GM21367 (cell line): ENCODE results near the gene TRIM29.

ENCODE experiments used
- ATAC-seq: cut with Tn5 transposase; IDR thresholded peaks from one replicate; pipeline ENCODE4 v1.9.1; 2021; ENCODE audit not compliant: unreplicated experiment

Gene TRIM29

DNA sequence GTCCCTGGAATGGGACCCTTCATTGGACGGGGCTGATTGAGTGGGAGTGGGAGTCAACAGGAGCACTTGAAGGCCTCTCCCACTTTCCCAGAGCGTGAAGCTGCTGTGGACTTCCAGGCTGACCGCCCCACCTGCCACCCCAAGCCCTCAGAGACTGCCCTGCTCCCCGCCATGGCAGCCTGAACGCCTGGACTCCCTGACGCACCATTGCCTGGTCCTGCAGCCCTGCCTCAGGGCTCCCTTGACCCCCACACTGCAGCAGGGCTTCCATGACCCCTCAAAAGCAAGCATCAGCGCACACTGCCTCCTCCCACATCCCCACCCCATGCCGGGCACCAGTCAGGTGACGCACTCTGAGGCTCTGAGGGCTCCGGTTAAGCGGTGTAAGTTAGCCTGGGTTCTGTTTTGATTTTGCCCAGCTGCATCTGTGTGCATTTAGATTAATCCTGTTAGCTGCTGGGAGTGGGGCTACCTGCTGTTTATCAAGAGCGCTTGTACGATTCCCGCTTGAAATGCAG, 39.4 kb downstream of the TRIM29 start:
- ATAC-seq = no peak

GRCh38 chr11:120097721-120098385, 40.1 kb downstream of the TRIM29 start:
- ATAC-seq = no peak

GRCh38 chr11:120096369-120097191, 41.3 kb downstream of the TRIM29 start:
- no peak for ATAC-seq

- ATAC-seq = no peak
These were observed 42.4 kb downstream of the TRIM29 start for GRCh38 chr11:120095516-120095915.

DNA sequence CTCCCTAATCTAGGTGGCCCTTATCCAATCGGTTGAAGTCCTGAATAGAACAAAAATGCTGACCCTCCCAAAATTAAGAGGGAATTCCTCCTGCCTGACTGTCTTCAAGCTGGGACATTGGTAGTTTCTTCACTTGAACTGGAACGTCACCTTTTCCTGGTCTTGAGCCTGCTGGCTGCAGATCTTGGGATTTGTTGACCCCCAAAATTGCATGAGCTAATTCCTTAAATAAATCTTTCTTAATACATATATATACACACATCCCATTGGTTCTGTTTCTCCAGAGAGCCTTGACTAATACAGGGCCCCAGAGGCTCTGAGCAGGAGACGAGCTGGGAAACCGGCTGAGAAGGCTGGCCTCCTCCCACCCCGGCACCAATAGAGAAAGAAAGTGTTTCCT, 46.2 kb downstream of the TRIM29 start:
- ATAC-seq = no peak

DNA sequence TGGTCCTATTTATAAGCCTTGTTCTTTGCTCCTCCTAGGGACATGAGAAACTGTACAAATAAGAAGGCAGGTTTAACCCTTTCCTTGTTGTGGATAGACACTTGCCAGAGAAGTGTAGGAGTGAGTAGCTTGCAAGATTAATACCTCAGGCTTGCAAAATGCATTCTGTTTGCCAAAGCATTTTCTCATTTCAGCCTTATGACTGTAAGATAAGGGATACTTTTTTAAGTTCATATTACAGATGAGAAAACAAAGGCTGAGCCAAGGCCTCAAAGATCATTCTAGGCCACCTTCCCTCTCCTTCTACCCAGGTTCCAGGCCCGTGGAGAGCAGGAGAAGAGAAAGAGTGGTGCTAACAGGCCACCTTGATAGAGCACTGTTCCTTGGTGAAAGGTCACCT, 46.8 kb downstream of the TRIM29 start:
- ATAC-seq = no peak

GRCh38 chr11:120090411-120090810, 47.5 kb downstream of the TRIM29 start:
- no peak for ATAC-seq

DNA sequence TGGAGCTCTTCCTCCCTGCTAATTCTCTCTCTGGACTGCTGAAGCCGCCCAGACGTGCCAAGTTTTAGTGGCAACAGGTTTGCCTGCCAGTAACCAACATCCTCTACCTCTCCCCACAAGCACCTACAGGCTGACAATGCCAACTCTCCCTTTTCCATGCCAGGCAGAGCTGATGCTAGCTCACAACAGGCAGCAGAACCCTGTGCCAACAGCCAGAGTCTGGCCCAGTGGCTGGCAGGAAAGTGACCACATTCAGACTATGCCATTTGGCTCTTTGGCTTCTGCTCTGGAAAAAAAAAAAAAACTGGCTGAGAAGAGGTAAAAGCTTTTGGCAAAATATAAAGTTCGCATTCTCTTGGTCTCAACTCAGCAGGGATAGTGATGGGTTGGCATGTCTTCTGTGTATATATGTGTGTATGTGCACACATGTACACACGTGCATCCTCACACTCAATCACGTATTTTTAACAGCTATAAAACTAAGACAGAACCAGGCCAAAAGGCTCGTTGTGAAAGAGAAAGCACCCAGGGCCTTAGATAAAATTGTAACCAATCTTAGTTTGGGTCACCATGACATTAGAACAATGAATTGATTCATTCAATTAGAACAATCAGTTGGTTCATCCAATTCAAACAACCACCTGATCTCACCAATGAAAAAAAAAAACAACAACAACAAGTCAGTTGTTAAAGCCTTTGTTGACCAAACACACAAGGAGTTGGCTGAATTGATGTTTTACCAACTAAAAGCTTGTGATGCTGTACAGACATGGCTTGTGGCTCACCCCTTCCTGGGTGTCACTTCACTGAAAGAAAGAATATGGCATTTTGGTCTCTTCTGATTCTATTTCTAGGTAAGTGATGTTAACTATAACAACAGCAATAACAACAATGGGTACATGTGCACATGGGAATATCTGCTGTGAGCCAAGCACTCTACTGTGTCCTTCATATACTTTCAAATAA, 48.6 kb downstream of the TRIM29 start:
- ATAC-seq = no peak

GRCh38 chr11:120088056-120088455, 49.9 kb downstream of the TRIM29 start:
- no peak for ATAC-seq

DNA sequence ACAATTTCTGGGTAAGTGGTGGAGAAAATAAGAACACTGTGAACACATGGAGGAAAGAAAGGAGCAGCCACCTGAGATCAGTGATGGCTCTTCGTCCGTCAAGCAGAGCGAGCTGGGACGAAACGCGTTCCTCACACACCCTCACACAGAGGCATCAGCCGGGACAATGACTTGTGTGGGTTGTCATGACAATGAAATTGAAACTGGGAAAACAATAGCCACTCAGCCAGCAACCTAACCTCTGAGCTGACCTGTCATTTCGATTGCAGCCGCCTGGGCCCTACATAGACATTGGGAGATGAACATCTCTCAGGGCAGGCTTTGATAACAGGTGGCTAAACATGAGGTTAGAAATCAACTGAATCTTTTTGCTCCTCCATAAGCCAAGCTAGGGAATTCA, 51.3 kb downstream of the TRIM29 start:
- no peak for ATAC-seq

- ATAC-seq = no peak
These were observed 57.9 kb downstream of the TRIM29 start for GRCh38 chr11:120079750-120080610.

DNA sequence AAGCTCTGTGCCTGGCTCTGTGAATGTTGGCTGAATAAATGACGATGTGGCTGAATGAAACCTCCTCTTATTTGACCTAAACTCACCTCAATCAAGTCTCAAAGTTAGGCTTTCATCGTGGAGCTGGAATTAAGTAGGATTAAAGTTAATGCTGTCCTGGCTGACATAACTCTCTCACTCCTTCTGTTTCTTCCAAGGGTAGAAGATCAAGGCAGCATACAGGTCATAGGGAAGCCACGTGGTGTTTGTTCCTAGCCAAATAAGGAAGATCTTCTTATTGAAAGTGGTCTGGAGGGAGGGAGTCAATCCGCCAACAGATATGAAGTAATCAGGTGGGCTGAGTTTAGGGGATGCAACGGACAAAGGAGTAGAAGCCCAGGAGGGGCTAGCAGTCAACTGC, 59.5 kb downstream of the TRIM29 start:
- no peak for ATAC-seq

- ATAC-seq = no peak
These were observed 63.8 kb downstream of the TRIM29 start for GRCh38 chr11:120074076-120074475.

GRCh38 chr11:120073196-120073595, 64.7 kb downstream of the TRIM29 start:
- no peak for ATAC-seq

GRCh38 chr11:120068114-120068573, 69.8 kb downstream of the TRIM29 start:
- ATAC-seq = no peak

DNA sequence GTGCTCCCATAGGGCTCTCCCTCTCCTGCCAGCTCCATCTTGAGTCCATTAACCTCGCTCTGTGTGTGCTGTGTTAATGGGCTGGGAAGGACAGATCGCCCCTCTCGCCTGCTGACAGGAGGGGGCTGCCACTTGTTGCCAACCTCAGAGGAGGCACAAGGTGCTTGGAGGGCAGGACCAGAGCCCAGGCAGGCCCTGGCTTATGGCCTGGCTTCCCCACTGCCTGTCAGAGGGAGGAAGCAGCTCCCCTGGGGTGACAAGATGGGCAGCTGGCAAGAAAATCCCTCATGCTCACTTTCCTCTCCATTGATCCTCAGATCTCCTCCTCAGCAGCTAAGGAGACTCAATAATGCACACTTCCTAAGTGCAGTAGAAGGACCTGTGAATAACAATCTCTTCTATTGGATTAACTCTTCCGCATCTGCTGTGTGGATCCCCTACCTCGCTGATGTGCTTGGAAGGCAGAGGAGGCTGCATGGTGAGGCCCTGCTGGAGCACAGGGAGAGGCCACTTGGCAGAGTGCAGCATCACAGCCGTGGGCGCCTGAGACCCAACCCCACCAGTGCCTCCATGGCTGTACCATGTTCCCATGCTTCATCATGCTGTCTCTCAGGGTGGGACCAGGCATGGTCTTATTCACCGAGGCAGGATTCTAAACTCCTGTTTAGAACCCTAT, 70.3 kb downstream of the TRIM29 start:
- no peak for ATAC-seq

DNA sequence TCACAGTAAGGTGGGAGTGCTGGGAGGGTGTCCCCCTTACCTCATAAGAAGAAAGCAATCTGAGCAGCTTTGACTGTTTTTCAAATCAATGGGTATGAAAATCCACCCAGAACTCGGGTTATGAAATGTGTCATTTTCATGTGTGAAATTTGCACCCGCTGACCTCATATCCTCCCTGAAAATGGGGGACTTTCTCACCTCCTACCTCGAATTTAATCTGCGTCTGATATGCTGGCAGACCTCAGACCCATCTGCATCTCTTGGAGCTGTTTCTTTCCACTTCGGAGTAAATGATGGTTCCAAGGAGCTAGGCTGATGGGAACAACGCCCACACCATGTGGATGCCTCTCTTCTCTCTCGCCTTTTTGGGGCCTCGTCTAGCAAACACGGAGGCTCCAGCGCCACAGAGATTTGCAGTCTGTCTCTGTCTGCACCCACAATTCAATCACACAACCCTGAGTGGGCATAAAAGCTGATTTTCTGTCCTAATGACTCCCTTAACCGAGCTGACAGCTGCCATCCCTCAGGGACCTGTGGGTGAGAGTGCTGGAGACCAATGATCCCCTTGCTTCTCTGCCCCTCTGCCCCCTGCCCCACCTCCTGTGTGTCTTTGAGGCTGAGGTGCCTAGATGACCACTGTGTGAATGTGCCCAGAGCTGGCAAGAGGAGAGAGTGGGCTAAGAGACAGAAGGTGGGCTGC, 71.0 kb downstream of the TRIM29 start:
- ATAC-seq = no peak

- no peak for ATAC-seq
These were observed 72.0 kb downstream of the TRIM29 start for GRCh38 chr11:120065876-120066275.

- ATAC-seq = no peak
These were observed 72.7 kb downstream of the TRIM29 start for GRCh38 chr11:120065176-120065575.
